ENCODE data around the gene CUTC.
"Not testable (repeated sequence)": the region's sequence is repeated elsewhere in the genome, so short reads cannot be mapped to it uniquely, and the experiment has no call there.

Gene CUTC

DNA sequence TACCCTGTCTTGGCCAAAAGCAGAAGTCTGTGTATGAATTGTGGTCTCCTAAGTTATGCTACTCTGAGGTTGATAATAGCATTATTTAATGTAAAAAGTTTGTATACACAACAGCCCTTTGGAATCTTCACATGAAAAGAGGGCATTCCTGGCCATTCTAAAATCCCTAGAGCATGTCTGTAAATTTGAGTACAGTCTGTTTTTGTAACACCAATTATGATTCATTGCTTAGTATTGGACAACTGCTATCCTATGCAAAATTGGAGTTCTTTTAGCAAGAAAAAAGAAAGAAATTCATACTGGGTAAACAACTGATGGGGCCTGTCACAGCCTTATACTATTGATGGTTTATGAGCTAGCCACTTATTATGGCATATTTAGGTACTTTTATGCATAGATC is 10.2 kb downstream of the CUTC start:
- Histone ChIP-seq H2AFZ (ENCODE audit: low read length) (no peak overlapping the region), H3K9ac (ENCODE audit: low read depth, low read length, poor library complexity, severe bottlenecking) (no peak overlapping the region), H3K36me3 (ENCODE audit: insufficient read depth, low read length) (peaks cover 68% of the 10 kb centered on the region), H3F3A (ENCODE audit: low read depth) (no peaks in the 10 kb centered on the region), H3K9me3 (ENCODE audit: insufficient read depth, low read depth, low read length) (peaks cover 18% of the 10 kb centered on the region; the same call in 1 of the 2 replicates), H3K27me3 (ENCODE audit: insufficient read depth, low read length, poor library complexity, severe bottlenecking) (no peaks in the 10 kb centered on the region), H3K9me2 (replicated peaks; ENCODE audit: low read depth, low read length) (no peaks in the 10 kb centered on the region), H3K4me1 (ENCODE audit: insufficient read depth, low read length, poor library complexity, severe bottlenecking) (peaks cover 9% of the 10 kb centered on the region), H3K4me3 (ENCODE audit: low read length, poor library complexity, severe bottlenecking) (no peak overlapping the region), H3K79me2 (ENCODE audit: insufficient read depth, low read length) (0 out of 2 replicates have a peak, but pooled peaks cover 4% of the 10 kb centered on the region), H3K4me2 (ENCODE audit: low read depth, low read length, poor library complexity, severe bottlenecking) (no peak overlapping the region), H4K20me1 (ENCODE audit: insufficient read depth, low read length, poor library complexity, severe bottlenecking) (no peaks in the 10 kb centered on the region)
- TF ChIP-seq EZH2phosphoT487 (IDR thresholded peaks at IDR 0.05; ENCODE audit: borderline replicate concordance) = no peak
- TF ChIP-seq, protein P1, sequence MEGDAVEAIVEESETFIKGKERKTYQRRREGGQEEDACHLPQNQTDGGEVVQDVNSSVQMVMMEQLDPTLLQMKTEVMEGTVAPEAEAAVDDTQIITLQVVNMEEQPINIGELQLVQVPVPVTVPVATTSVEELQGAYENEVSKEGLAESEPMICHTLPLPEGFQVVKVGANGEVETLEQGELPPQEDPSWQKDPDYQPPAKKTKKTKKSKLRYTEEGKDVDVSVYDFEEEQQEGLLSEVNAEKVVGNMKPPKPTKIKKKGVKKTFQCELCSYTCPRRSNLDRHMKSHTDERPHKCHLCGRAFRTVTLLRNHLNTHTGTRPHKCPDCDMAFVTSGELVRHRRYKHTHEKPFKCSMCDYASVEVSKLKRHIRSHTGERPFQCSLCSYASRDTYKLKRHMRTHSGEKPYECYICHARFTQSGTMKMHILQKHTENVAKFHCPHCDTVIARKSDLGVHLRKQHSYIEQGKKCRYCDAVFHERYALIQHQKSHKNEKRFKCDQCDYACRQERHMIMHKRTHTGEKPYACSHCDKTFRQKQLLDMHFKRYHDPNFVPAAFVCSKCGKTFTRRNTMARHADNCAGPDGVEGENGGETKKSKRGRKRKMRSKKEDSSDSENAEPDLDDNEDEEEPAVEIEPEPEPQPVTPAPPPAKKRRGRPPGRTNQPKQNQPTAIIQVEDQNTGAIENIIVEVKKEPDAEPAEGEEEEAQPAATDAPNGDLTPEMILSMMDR (conservative IDR thresholded peaks at IDR 0.05; ENCODE audit: low read length) = no peak

DNA sequence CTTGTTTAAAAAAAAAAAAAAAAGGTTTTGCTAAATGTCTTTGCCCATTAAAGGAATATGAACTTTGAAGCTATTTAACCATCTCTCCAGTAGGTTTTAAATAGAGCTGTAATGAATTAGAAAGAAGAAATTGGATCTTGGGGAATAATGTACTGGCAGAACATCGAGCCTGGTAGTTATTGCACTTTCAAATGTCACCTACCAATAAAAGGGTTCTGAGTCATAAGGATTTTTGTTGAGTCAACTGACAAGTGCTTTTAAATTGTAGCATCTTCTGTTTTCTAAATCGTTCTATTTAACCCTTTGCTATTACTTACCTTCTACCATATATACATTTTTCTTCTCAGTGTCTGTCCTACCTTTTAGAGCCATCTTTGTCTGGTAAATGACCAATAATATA is 10.7 kb downstream of the CUTC start:
- no peak overlapping the region for H3K4me2 ChIP-seq (ENCODE audit: low read depth, low read length, poor library complexity, severe bottlenecking)
- peaks cover 9% of the 10 kb centered on the region for H3K4me1 ChIP-seq (ENCODE audit: insufficient read depth, low read length, poor library complexity, severe bottlenecking)
- no peaks in the 10 kb centered on the region for H3K9me2 ChIP-seq (replicated peaks; ENCODE audit: low read depth, low read length)
- H3K79me2 ChIP-seq (ENCODE audit: insufficient read depth, low read length) = 0 out of 2 replicates have a peak, but pooled peaks cover 4% of the 10 kb centered on the region
- H3K36me3 ChIP-seq (ENCODE audit: insufficient read depth, low read length) = peaks cover 69% of the 10 kb centered on the region
- peaks cover 18% of the 10 kb centered on the region; the same call in 1 of the 2 replicates for H3K9me3 ChIP-seq (ENCODE audit: insufficient read depth, low read depth, low read length)
- TF ChIP-seq, protein P1 (conservative IDR thresholded peaks at IDR 0.05; ENCODE audit: low read length) = no peak
- TF ChIP-seq EZH2phosphoT487 (IDR thresholded peaks at IDR 0.05; ENCODE audit: borderline replicate concordance) = no peak
- H3K9ac ChIP-seq (ENCODE audit: low read depth, low read length, poor library complexity, severe bottlenecking) = no peak overlapping the region
- no peak overlapping the region for H2AFZ ChIP-seq (ENCODE audit: low read length)
- no peaks in the 10 kb centered on the region for H3K27me3 ChIP-seq (ENCODE audit: insufficient read depth, low read length, poor library complexity, severe bottlenecking)
- no peak overlapping the region for H3K4me3 ChIP-seq (ENCODE audit: low read length, poor library complexity, severe bottlenecking)
- H3F3A ChIP-seq (ENCODE audit: low read depth) = no peaks in the 10 kb centered on the region
- no peaks in the 10 kb centered on the region for H4K20me1 ChIP-seq (ENCODE audit: insufficient read depth, low read length, poor library complexity, severe bottlenecking)

DNA sequence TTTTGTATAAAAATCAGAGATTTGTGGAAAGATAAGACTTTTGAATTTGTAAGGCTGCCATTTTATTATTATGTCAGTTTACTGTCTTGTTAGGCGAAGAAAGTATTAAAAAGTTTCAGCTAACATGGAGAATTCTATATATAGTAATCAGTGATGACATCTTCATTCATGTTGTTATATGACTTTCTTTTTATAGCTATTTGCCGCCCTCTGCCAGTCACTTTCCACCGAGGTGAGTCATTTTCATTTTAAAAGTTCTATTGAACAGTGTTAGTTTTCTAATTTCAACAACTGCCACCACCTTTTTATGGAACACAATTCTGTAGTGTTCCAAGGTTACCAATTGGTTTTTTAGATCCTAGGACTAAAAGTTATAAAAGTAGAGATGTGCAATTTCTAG is 11.8 kb downstream of the CUTC start:
- no peaks in the 10 kb centered on the region for H4K20me1 ChIP-seq (ENCODE audit: insufficient read depth, low read length, poor library complexity, severe bottlenecking)
- H3K4me1 ChIP-seq (ENCODE audit: insufficient read depth, low read length, poor library complexity, severe bottlenecking) = peaks cover 7% of the 10 kb centered on the region
- no peak overlapping the region for H3K9ac ChIP-seq (ENCODE audit: low read depth, low read length, poor library complexity, severe bottlenecking)
- H3K9me3 ChIP-seq (ENCODE audit: insufficient read depth, low read depth, low read length) = peaks cover 18% of the 10 kb centered on the region; the same call in 1 of the 2 replicates
- peaks cover 7% of the 10 kb centered on the region; the same call in 1 of the 2 replicates for H3K79me2 ChIP-seq (ENCODE audit: insufficient read depth, low read length)
- no peak overlapping the region for H3K4me3 ChIP-seq (ENCODE audit: low read length, poor library complexity, severe bottlenecking)
- no peaks in the 10 kb centered on the region for H3K27me3 ChIP-seq (ENCODE audit: insufficient read depth, low read length, poor library complexity, severe bottlenecking)
- no peaks in the 10 kb centered on the region for H3K9me2 ChIP-seq (replicated peaks; ENCODE audit: low read depth, low read length)
- H3F3A ChIP-seq (ENCODE audit: low read depth) = no peaks in the 10 kb centered on the region
- no peak overlapping the region for H3K4me2 ChIP-seq (ENCODE audit: low read depth, low read length, poor library complexity, severe bottlenecking)
- no peak overlapping the region for H2AFZ ChIP-seq (ENCODE audit: low read length)
- TF ChIP-seq EZH2phosphoT487 (IDR thresholded peaks at IDR 0.05; ENCODE audit: borderline replicate concordance) = no peak
- TF ChIP-seq, protein P1 (conservative IDR thresholded peaks at IDR 0.05; ENCODE audit: low read length) = no peak
- peaks cover 81% of the 10 kb centered on the region for H3K36me3 ChIP-seq (ENCODE audit: insufficient read depth, low read length)

DNA sequence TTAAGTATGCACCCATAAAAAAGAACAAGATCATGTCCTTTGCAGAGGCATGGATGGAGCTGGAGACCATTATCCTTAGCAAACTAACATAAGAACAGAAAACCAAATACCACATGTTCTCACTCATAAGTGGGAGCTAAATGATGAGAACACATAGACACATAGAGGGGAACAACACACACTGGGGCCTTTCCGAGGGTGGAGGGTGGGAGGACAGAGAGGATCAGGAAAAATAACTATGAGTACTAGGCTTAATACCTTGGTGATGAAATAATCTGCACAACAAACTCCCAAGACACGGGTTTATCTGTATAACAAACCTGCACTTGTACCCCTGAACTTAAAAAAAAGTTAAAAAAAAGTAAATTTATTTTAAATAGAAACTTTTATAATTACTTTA is 14.1 kb downstream of the CUTC start:
- H3K4me1 ChIP-seq (ENCODE audit: insufficient read depth, low read length, poor library complexity, severe bottlenecking); H3F3A ChIP-seq (ENCODE audit: low read depth); H3K9me2 ChIP-seq (replicated peaks; ENCODE audit: low read depth, low read length); H3K9me3 ChIP-seq (ENCODE audit: insufficient read depth, low read depth, low read length); H3K79me2 ChIP-seq (ENCODE audit: insufficient read depth, low read length); H3K4me2 ChIP-seq (ENCODE audit: low read depth, low read length, poor library complexity, severe bottlenecking); H4K20me1 ChIP-seq (ENCODE audit: insufficient read depth, low read length, poor library complexity, severe bottlenecking); H3K9ac ChIP-seq (ENCODE audit: low read depth, low read length, poor library complexity, severe bottlenecking); H3K27me3 ChIP-seq (ENCODE audit: insufficient read depth, low read length, poor library complexity, severe bottlenecking); H3K4me3 ChIP-seq (ENCODE audit: low read length, poor library complexity, severe bottlenecking); H2AFZ ChIP-seq (ENCODE audit: low read length): not testable (repeated sequence)
- peaks cover 81% of the 10 kb centered on the region for H3K36me3 ChIP-seq (ENCODE audit: insufficient read depth, low read length)

Data from Loucy (cell line).